HepG2 (cell line): Measurements from ENCODE around the gene PDE9A. TPM values are rescaled to one million over a fixed set of nuclear protein-coding genes. Genes with fewer than 3 reads are reported as not detected.

Source experiments
- FOXP4 ChIP-seq: sonication (generic); formaldehyde crosslinking; IDR thresholded peaks from 2 replicates; pipeline ENCODE4 v1.4.0; 2020; ENCODE audit warnings: missing genetic modification reagents
- HDAC2 ChIP-seq: sonication (generic); formaldehyde crosslinking; IDR thresholded peaks from 2 replicates; pipeline ENCODE4 v1.4.0; 2020; ENCODE audit warnings: missing genetic modification reagents
- HNF1B ChIP-seq: sonication (generic); formaldehyde crosslinking; IDR thresholded peaks from 2 replicates; pipeline ENCODE4 v1.5.1; 2020; ENCODE audit warnings: mild to moderate bottlenecking, moderate library complexity, missing genetic modification reagents
- HNF4G ChIP-seq, 2 experiments: sonication (generic) in 1 of 2; formaldehyde crosslinking in 1 of 2; IDR thresholded peaks; 2 replicates each; pipeline versions ENCODE4 v1.4.0 to v1.6.1; 2011 to 2020; ENCODE audit warnings: borderline replicate concordance in 2 of 2, low read depth in 2 of 2, mild to moderate bottlenecking in 2 of 2, low read length in 1 of 2, missing genetic modification reagents in 1 of 2, moderate library complexity in 1 of 2
- KDM1A ChIP-seq: IDR thresholded peaks from 2 replicates; pipeline ENCODE4 v1.6.1; 2016; ENCODE audit warnings: missing compliant biosample characterization
- MZF1 ChIP-seq: sonication (generic); formaldehyde crosslinking; IDR thresholded peaks from 2 replicates; pipeline ENCODE4 v1.8.1; 2023; ENCODE audit warnings: mild to moderate bottlenecking, missing genetic modification reagents, borderline replicate concordance
- NCOA5 ChIP-seq: sonication (generic); formaldehyde crosslinking; IDR thresholded peaks from 2 replicates; pipeline ENCODE4 v1.4.0; 2020; ENCODE audit warnings: missing genetic modification reagents
- NFATC3 ChIP-seq: sonication (generic); formaldehyde crosslinking; IDR thresholded peaks from 2 replicates; pipeline ENCODE4 v1.5.1; 2020; ENCODE audit warnings: mild to moderate bottlenecking, missing genetic modification reagents
- NONO ChIP-seq, 2 experiments: fragments of 450-650 bp in 1 of 2; sonication (generic) in 1 of 2; formaldehyde crosslinking in 1 of 2; IDR thresholded peaks in 1 of 2; conservative IDR thresholded peaks in 1 of 2; 2 replicates each; pipeline versions ENCODE4 v1.6.1 to v1.8.0; 2017 to 2022; ENCODE audit warnings: mild to moderate bottlenecking in 1 of 2, missing genetic modification reagents in 1 of 2, moderate library complexity in 1 of 2
- REPIN1 ChIP-seq: sonication (generic); formaldehyde crosslinking; IDR thresholded peaks from 2 replicates; pipeline ENCODE4 v1.8.0; 2022; ENCODE audit warnings: missing genetic modification reagents, low read depth, mild to moderate bottlenecking, borderline replicate concordance
- YEATS4 ChIP-seq: sonication (generic); formaldehyde crosslinking; IDR thresholded peaks from 2 replicates; pipeline ENCODE4 v1.4.0; 2020; ENCODE audit warnings: missing genetic modification reagents, borderline replicate concordance
- ZBTB42 ChIP-seq: sonication (generic); formaldehyde crosslinking; IDR thresholded peaks from 2 replicates; pipeline ENCODE4 v1.5.0; 2020; ENCODE audit warnings: mild to moderate bottlenecking, missing genetic modification reagents
- ZNF337 ChIP-seq: sonication (generic); formaldehyde crosslinking; IDR thresholded peaks from 2 replicates; pipeline ENCODE4 v1.5.1; 2020; ENCODE audit warnings: missing genetic modification reagents, low read depth, mild to moderate bottlenecking, borderline replicate concordance
- ZNF362 ChIP-seq: sonication (generic); formaldehyde crosslinking; IDR thresholded peaks from 2 replicates; pipeline ENCODE4 v1.4.0; 2020; ENCODE audit warnings: missing genetic modification reagents, mild to moderate bottlenecking, borderline replicate concordance
- ZNF563 ChIP-seq: sonication (generic); formaldehyde crosslinking; IDR thresholded peaks from 2 replicates; pipeline ENCODE4 v1.8.0; 2022; ENCODE audit warnings: mild to moderate bottlenecking, moderate library complexity, missing genetic modification reagents
- ZNF619 ChIP-seq: sonication (generic); formaldehyde crosslinking; IDR thresholded peaks from 2 replicates; pipeline ENCODE4 v1.4.0; 2020; ENCODE audit warnings: mild to moderate bottlenecking, missing genetic modification reagents
- polyA plus RNA-seq, 8 experiments: library from polyadenylated mRNA; depleted of rRNA in 3 of 8; stranded (reverse) in 7 of 8; unstranded in 1 of 8; fragments of >200 nt; fragmentation: Illumina TruSeq in 4 of 8; extraction: Trizol in 4 of 8; gene quantifications; 2 replicates each; pipeline versions ENCODE4 v1.2.1 to v1.2.3, GENCODE V29; 2011 to 2016; ENCODE audit warnings: low read depth in 4 of 8, missing spikeins in 1 of 8, mixed read lengths in 1 of 8; ENCODE audit not compliant: insufficient read depth in 1 of 8
- total RNA-seq, 5 experiments: library from RNA; depleted of rRNA; stranded (reverse); fragments of >200 nt; fragmentation: Illumina TruSeq; extraction: Trizol; gene quantifications; 2 replicates each; pipeline ENCODE4 v1.2.3, GENCODE V29; 2016; ENCODE audit warnings: low read depth in 1 of 5
- TF ChIP-seq, protein P1 (sequence below): sonication (generic); formaldehyde crosslinking; IDR thresholded peaks from 2 replicates; pipeline ENCODE4 v1.4.0; 2020; ENCODE audit warnings: low read depth, mild to moderate bottlenecking, missing genetic modification reagents
- TF ChIP-seq, protein P2 (sequence below): IDR thresholded peaks from 2 replicates; pipeline ENCODE4 v1.6.1; 2012; ENCODE audit warnings: low read depth, low read length, improper control_type of control experiment
- TF ChIP-seq, protein P3 (sequence below): sonication (generic); formaldehyde crosslinking; IDR thresholded peaks from 2 replicates; pipeline ENCODE4 v1.8.0; 2023; ENCODE audit warnings: mild to moderate bottlenecking, missing genetic modification reagents

The PDE9A gene
- total and polyA plus RNA-seq, 2 of the 13 experiments (the other 11 are each of a cell fraction or from before 2014, with no cell fraction given): 4.6 to 19.7 TPM

- TF ChIP-seq HNF4G (IDR thresholded peaks at IDR 0.05; ENCODE audit: borderline replicate concordance, low read depth, low read length): peak; percentile 68; the same call in 1 of the 2 replicates
- peak; percentile 53; the same call in 1 of the 2 replicates for TF ChIP-seq HNF4G (CRISPR knock-in tag; IDR thresholded peaks at IDR 0.05; ENCODE audit: borderline replicate concordance, low read depth)
- TF ChIP-seq NONO (IDR thresholded peaks at IDR 0.05): no peak
- no peak for TF ChIP-seq NONO (CRISPR knock-in tag; conservative IDR thresholded peaks at IDR 0.05)
- TF ChIP-seq NFATC3 (CRISPR knock-in tag): no peak
- TF ChIP-seq MZF1: no peak
- no peak for TF ChIP-seq NCOA5 (CRISPR knock-in tag)
- no peak for TF ChIP-seq REPIN1 (CRISPR knock-in tag)
- no peak for TF ChIP-seq FOXP4 (CRISPR knock-in tag)
- TF ChIP-seq, protein P1, sequence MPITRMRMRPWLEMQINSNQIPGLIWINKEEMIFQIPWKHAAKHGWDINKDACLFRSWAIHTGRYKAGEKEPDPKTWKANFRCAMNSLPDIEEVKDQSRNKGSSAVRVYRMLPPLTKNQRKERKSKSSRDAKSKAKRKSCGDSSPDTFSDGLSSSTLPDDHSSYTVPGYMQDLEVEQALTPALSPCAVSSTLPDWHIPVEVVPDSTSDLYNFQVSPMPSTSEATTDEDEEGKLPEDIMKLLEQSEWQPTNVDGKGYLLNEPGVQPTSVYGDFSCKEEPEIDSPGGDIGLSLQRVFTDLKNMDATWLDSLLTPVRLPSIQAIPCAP (CRISPR knock-in tag): no peak
- TF ChIP-seq HDAC2 (CRISPR knock-in tag): no peak
- no peak for TF ChIP-seq KDM1A (CRISPR knock-in tag)
- TF ChIP-seq, protein P2, sequence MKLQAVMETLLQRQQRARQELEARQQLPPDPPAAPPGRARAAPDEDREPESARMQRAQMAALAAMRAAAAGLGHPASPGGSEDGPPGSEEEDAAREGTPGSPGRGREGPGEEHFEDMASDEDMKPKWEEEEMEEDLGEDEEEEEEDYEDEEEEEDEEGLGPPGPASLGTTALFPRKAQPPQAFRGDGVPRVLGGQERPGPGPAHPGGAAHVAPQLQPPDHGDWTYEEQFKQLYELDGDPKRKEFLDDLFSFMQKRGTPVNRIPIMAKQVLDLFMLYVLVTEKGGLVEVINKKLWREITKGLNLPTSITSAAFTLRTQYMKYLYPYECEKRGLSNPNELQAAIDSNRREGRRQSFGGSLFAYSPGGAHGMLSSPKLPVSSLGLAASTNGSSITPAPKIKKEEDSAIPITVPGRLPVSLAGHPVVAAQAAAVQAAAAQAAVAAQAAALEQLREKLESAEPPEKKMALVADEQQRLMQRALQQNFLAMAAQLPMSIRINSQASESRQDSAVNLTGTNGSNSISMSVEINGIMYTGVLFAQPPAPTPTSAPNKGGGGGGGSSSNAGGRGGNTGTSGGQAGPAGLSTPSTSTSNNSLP: no peak
- TF ChIP-seq, protein P3, sequence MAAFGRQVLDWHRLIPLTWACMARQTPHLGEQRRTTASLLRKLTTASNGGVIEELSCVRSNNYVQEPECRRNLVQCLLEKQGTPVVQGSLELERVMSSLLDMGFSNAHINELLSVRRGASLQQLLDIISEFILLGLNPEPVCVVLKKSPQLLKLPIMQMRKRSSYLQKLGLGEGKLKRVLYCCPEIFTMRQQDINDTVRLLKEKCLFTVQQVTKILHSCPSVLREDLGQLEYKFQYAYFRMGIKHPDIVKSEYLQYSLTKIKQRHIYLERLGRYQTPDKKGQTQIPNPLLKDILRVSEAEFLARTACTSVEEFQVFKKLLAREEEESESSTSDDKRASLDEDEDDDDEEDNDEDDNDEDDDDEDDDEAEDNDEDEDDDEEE: 0 out of 2 replicates have a peak, but pooled peaks have one; percentile 42
- no peak for TF ChIP-seq ZNF563
- no peak for TF ChIP-seq ZNF362 (CRISPR knock-in tag)
- TF ChIP-seq YEATS4 (CRISPR knock-in tag): no peak
- TF ChIP-seq ZBTB42 (CRISPR knock-in tag): no peak
- no peak for TF ChIP-seq ZNF337 (CRISPR knock-in tag)
- peak; percentile 60 for TF ChIP-seq HNF1B (CRISPR knock-in tag)
- TF ChIP-seq ZNF619 (CRISPR knock-in tag): 0 out of 2 replicates have a peak, but pooled peaks have one; percentile 10
Measured at GRCh38 chr21:42760951-42761751, 107.7 kb downstream of the PDE9A start (continued).
